Liver (tissue), 9 donors: ENCODE results near the gene DCT. TPM values are rescaled to one million over a fixed set of nuclear protein-coding genes. Genes with fewer than 3 reads are reported as not detected.

Source experiments
- DNase-seq: peaks from one replicate; pipeline ENCODE4 v3.0.0-alpha.2; 2017; ENCODE audit warnings: low spot score
- H3K27ac ChIP-seq, 2 donors: one replicate each; pipeline ENCODE4 v1.7.0; 2013; ENCODE audit warnings: inconsistent platforms in 2 of 2, low read length in 2 of 2, control low read depth in 1 of 2, low read depth in 1 of 2, mild to moderate bottlenecking in 1 of 2
- H3K27me3 ChIP-seq, 4 donors: one replicate each; pipeline versions ENCODE4 v1.6.1 to v1.7.0; 2013; ENCODE audit warnings: low read length in 3 of 4, inconsistent platforms in 1 of 4, mild to moderate bottlenecking in 1 of 4, moderate library complexity in 1 of 4; ENCODE audit not compliant: control insufficient read depth in 4 of 4, insufficient read depth in 4 of 4
- H3K36me3 ChIP-seq, 4 donors: one replicate each; pipeline versions ENCODE4 v1.6.1 to v1.7.0; 2013; ENCODE audit warnings: low read length in 3 of 4, mild to moderate bottlenecking in 3 of 4, low read depth in 1 of 4, moderate library complexity in 1 of 4; ENCODE audit not compliant: control insufficient read depth in 4 of 4, insufficient read depth in 3 of 4
- H3K4me1 ChIP-seq, 4 donors: one replicate each; pipeline versions ENCODE4 v1.6.1 to v1.7.0; 2013; ENCODE audit warnings: low read length in 3 of 4, mild to moderate bottlenecking in 3 of 4, moderate library complexity in 1 of 4; ENCODE audit not compliant: control insufficient read depth in 4 of 4, insufficient read depth in 4 of 4
- H3K4me3 ChIP-seq, 3 donors: one replicate each; pipeline versions ENCODE4 v1.6.1 to v1.7.0; 2013; ENCODE audit warnings: low read length in 3 of 3, control low read depth in 1 of 3, low read depth in 1 of 3, mild to moderate bottlenecking in 1 of 3
- H3K9ac ChIP-seq, 2 donors: one replicate each; pipeline ENCODE4 v1.7.0; 2013; ENCODE audit warnings: low read length in 2 of 2, mild to moderate bottlenecking in 2 of 2, moderate library complexity in 2 of 2, control low read depth in 1 of 2, low read depth in 1 of 2
- H3K9me3 ChIP-seq, 4 donors: one replicate each; pipeline versions ENCODE4 v1.6.1 to v1.7.0; 2013; ENCODE audit warnings: low read length in 3 of 4; ENCODE audit not compliant: control insufficient read depth in 4 of 4
- ATF3 ChIP-seq: IDR thresholded peaks from 2 replicates; pipeline ENCODE4 v1.6.1; 2016; ENCODE audit warnings: antibody characterized with exemption
- CTCF ChIP-seq: fragments of 150-350 bp; IDR thresholded peaks from 2 replicates; pipeline ENCODE4 v1.5.1; 2017; ENCODE audit warnings: improper control_type of control experiment, low read depth, low read length; ENCODE audit not compliant: missing input control
- FOXA1 ChIP-seq: IDR thresholded peaks from 2 replicates; pipeline ENCODE4 v1.6.1; 2016; ENCODE audit warnings: antibody characterized with exemption
- GABPA ChIP-seq, 2 donors: IDR thresholded peaks in 1 of 2; conservative IDR thresholded peaks in 1 of 2; 2 replicates each; pipeline ENCODE4 v1.6.1; 2016; ENCODE audit warnings: antibody characterized with exemption in 2 of 2, mild to moderate bottlenecking in 1 of 2, moderate library complexity in 1 of 2
- HNF4A ChIP-seq, 2 donors: conservative IDR thresholded peaks; 2 replicates each; pipeline ENCODE4 v1.6.1; 2016; ENCODE audit warnings: antibody characterized with exemption in 2 of 2, mild to moderate bottlenecking in 2 of 2
- HNF4G ChIP-seq: IDR thresholded peaks from 2 replicates; pipeline ENCODE4 v1.6.1; 2016; ENCODE audit warnings: antibody characterized with exemption
- JUND ChIP-seq, 2 donors: IDR thresholded peaks; 2 replicates each; pipeline ENCODE4 v1.6.1; 2016; ENCODE audit warnings: antibody characterized with exemption in 2 of 2
- RAD21 ChIP-seq, 2 donors: IDR thresholded peaks; 2 replicates each; pipeline ENCODE4 v1.6.1; 2016; ENCODE audit warnings: antibody characterized with exemption in 2 of 2, mild to moderate bottlenecking in 2 of 2
- REST ChIP-seq: IDR thresholded peaks from 2 replicates; pipeline ENCODE4 v1.6.1; 2016; ENCODE audit warnings: antibody characterized with exemption, mild to moderate bottlenecking
- SP1 ChIP-seq: IDR thresholded peaks from 2 replicates; pipeline ENCODE4 v1.6.1; 2018; ENCODE audit warnings: antibody characterized with exemption, mild to moderate bottlenecking
- TAF1 ChIP-seq: conservative IDR thresholded peaks from 2 replicates; pipeline ENCODE4 v1.6.1; 2016; ENCODE audit warnings: antibody characterized with exemption, mild to moderate bottlenecking
- ZBTB33 ChIP-seq: IDR thresholded peaks from 2 replicates; pipeline ENCODE4 v1.6.1; 2016; ENCODE audit warnings: antibody characterized with exemption
- polyA plus RNA-seq, 2 donors: library from polyadenylated mRNA; stranded (reverse) in 1 of 2; unstranded in 1 of 2; fragments of 200-250 nt in 1 of 2; fragments of >200 nt in 1 of 2; fragmentation: Nextera tagmentation in 1 of 2; extraction: Ambion mirVana in 1 of 2; gene quantifications; one replicate each; pipeline versions ENCODE4 v1.2.1 to v1.2.3, GENCODE V29; 2013 to 2015
- total RNA-seq, 2 donors: library from RNA; depleted of rRNA; stranded (reverse); fragments of >200 nt; gene quantifications; one replicate each; pipeline ENCODE4 v1.2.3, GENCODE V29; 2014
- donor health status: healthy.
- donor health status: healthy.
- donor health status: healthy.
- donor health status: healthy.
- donor health status: healthy.

DCT gene
- total and polyA plus RNA-seq, 4 donors: 0.08 to 0.19 TPM; not detected in 2

GRCh38 chr13:94454906-94455305 lies 24.6 kb downstream of the DCT start (continued):
- TF ChIP-seq ATF3 (no peak), JUND (IDR thresholded peaks at IDR 0.05) (no peak), HNF4G (no peak), TAF1 (no peak), CTCF (no peak), RAD21 (IDR thresholded peaks at IDR 0.05) (no peak)

- Histone ChIP-seq H3K9me3 (no peaks in the 10 kb centered on the region), H3K36me3 (no peaks in the 10 kb centered on the region), H3K27ac (no peak overlapping the region), H3K4me1 (no peaks in the 10 kb centered on the region), H3K4me3 (no peak overlapping the region), H3K27me3 (no peaks in the 10 kb centered on the region), H3K9ac (no peak overlapping the region)
- TF ChIP-seq ATF3 (no peak), CTCF (no peak), RAD21 (IDR thresholded peaks at IDR 0.05) (no peak), GABPA (IDR thresholded peaks at IDR 0.05 in 1 of 2, conservative IDR thresholded peaks at IDR 0.05 in 1 of 2) (no peak), ZBTB33 (no peak), FOXA1 (no peak), JUND (IDR thresholded peaks at IDR 0.05) (no peak), HNF4A (conservative IDR thresholded peaks at IDR 0.05) (no peak), REST (no peak), SP1 (no peak)
- DNase-seq: no peak
Measured at GRCh38 chr13:94454334-94454733, 25.1 kb downstream of the DCT start.
